Measurements from ENCODE around the gene SAMD15.

The SAMD15 gene

DNA sequence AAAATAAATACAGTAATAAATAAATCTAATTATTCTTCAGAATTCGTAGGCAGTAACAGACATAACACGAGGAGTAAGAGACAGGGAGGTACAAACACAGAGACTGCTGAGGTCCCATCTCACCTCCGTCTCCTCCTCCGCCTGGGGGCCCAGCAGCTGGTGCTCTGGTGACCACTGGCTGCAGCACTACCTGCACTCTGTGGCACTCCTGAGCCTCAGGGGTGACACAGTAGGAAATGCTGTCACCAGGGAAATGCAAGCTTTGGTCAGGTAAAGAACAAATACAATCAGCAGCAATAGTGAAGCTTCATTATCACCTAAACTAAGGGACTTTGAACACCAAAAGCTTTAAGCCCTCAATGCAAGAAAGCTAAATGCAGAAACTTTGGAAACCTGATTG lies 36.8 kb upstream of the SAMD15 start:
- H3F3A ChIP-seq (ENCODE audit: insufficient read depth): no peaks in the 10 kb centered on the region; the same call in none of the 2 replicates
- no peak overlapping the region for H3K9ac ChIP-seq (ENCODE audit: low read length)
- no peak overlapping the region for H3K27ac ChIP-seq (ENCODE audit: low read depth, low read length)
- no peaks in the 10 kb centered on the region for H3K79me2 ChIP-seq (ENCODE audit: insufficient read depth, low read length)
- no peak overlapping the region for H2AFZ ChIP-seq (ENCODE audit: low read depth, low read length, severe bottlenecking)
- H3K4me3 ChIP-seq (ENCODE audit: insufficient read depth, low read length, poor library complexity, severe bottlenecking): no peak overlapping the region
- H4K20me1 ChIP-seq (ENCODE audit: low read depth, low read length): no peaks in the 10 kb centered on the region
- TF ChIP-seq EZH2phosphoT487 (conservative IDR thresholded peaks at IDR 0.05; ENCODE audit: low read length): no peak
- TF ChIP-seq, protein P1, sequence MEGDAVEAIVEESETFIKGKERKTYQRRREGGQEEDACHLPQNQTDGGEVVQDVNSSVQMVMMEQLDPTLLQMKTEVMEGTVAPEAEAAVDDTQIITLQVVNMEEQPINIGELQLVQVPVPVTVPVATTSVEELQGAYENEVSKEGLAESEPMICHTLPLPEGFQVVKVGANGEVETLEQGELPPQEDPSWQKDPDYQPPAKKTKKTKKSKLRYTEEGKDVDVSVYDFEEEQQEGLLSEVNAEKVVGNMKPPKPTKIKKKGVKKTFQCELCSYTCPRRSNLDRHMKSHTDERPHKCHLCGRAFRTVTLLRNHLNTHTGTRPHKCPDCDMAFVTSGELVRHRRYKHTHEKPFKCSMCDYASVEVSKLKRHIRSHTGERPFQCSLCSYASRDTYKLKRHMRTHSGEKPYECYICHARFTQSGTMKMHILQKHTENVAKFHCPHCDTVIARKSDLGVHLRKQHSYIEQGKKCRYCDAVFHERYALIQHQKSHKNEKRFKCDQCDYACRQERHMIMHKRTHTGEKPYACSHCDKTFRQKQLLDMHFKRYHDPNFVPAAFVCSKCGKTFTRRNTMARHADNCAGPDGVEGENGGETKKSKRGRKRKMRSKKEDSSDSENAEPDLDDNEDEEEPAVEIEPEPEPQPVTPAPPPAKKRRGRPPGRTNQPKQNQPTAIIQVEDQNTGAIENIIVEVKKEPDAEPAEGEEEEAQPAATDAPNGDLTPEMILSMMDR (IDR thresholded peaks at IDR 0.05; ENCODE audit: insufficient read depth, low read length, poor library complexity, severe bottlenecking): no peak
- H3K36me3 ChIP-seq (ENCODE audit: low read length): no peaks in the 10 kb centered on the region
- H3K4me2 ChIP-seq (ENCODE audit: low read depth, low read length, poor library complexity, severe bottlenecking): no peak overlapping the region
- H3K9me2 ChIP-seq (replicated peaks; ENCODE audit: insufficient read depth, low read length): no peaks in the 10 kb centered on the region
- no peaks in the 10 kb centered on the region for H3K9me3 ChIP-seq (ENCODE audit: insufficient read depth, low read length)
- no peaks in the 10 kb centered on the region for H3K27me3 ChIP-seq (ENCODE audit: low read length)

DNA sequence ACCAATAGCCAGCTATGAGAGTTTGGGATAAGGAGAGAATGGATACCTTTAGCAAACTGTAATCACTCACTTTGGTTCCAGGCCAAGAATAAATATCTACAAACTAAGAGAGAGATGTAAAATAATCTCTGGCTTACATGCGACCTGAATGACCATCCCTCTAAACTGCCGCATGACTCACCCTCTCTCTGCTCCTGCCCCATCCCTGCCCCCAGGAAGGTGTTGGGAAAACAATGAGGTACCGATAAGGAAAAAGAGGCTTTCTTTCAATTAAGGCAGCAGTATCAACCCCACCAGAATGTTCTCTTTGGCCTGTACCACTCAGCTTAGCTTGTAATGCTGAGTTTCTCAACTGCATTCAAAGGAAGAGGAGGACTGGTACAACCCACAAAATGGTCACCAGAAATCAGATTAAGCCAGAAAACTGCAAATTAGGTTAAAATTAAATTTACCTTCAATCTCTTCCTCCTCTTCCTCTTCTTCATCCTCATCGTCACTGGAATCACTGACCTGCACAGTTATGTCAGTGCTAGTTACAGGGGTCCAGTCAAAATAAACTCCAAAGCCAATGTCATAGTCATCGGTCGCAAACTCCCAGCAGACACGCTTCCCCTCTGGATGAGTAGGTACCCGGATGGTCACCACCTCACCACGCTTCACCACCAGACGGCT lies 34.3 kb upstream of the SAMD15 start:
- H3K79me2 ChIP-seq (ENCODE audit: insufficient read depth, low read length): no peaks in the 10 kb centered on the region
- H3K4me3 ChIP-seq (ENCODE audit: insufficient read depth, low read length, poor library complexity, severe bottlenecking): no peak overlapping the region
- H4K20me1 ChIP-seq (ENCODE audit: low read depth, low read length): no peaks in the 10 kb centered on the region
- H3K27ac ChIP-seq (ENCODE audit: low read depth, low read length): no peak overlapping the region
- no peaks in the 10 kb centered on the region for H3K9me3 ChIP-seq (ENCODE audit: insufficient read depth, low read length)
- TF ChIP-seq, protein P1 (IDR thresholded peaks at IDR 0.05; ENCODE audit: insufficient read depth, low read length, poor library complexity, severe bottlenecking): no peak
- no peak for TF ChIP-seq EZH2phosphoT487 (conservative IDR thresholded peaks at IDR 0.05; ENCODE audit: low read length)
- H3F3A ChIP-seq (ENCODE audit: insufficient read depth): no peaks in the 10 kb centered on the region; the same call in 1 of the 2 replicates
- H3K36me3 ChIP-seq (ENCODE audit: low read length): no peaks in the 10 kb centered on the region
- no peak overlapping the region for H2AFZ ChIP-seq (ENCODE audit: low read depth, low read length, severe bottlenecking)
- H3K9ac ChIP-seq (ENCODE audit: low read length): no peak overlapping the region
- H3K4me2 ChIP-seq (ENCODE audit: low read depth, low read length, poor library complexity, severe bottlenecking): no peak overlapping the region
- no peaks in the 10 kb centered on the region for H3K27me3 ChIP-seq (ENCODE audit: low read length)
- no peaks in the 10 kb centered on the region for H3K9me2 ChIP-seq (replicated peaks; ENCODE audit: insufficient read depth, low read length)

DNA sequence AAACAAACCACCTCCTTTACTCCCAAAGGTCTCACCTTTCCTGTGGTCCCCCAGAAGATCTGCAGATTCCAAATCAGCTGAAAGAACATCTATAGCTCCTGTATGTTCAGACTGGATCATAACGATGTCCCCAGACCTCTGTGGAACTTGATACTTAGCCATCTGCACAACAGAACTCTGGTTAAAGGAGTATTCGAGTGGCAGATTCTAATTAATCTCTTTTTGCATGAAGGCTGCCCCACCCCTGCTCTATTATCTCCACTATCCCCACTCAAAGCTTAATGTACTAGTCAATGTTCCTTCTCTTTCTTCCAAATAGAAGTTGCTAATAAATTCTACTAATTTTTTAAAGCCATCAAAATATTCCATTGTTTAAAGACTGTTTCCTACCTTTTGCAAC lies 33.5 kb upstream of the SAMD15 start:
- Histone ChIP-seq H3K27me3 (ENCODE audit: low read length) (no peaks in the 10 kb centered on the region), H3K27ac (ENCODE audit: low read depth, low read length) (no peak overlapping the region), H3K9me3 (ENCODE audit: insufficient read depth, low read length) (no peaks in the 10 kb centered on the region), H3K9me2 (replicated peaks; ENCODE audit: insufficient read depth, low read length) (no peaks in the 10 kb centered on the region), H3K4me2 (ENCODE audit: low read depth, low read length, poor library complexity, severe bottlenecking) (no peak overlapping the region), H4K20me1 (ENCODE audit: low read depth, low read length) (no peaks in the 10 kb centered on the region), H3K9ac (ENCODE audit: low read length) (no peak overlapping the region), H3K36me3 (ENCODE audit: low read length) (no peaks in the 10 kb centered on the region), H3F3A (ENCODE audit: insufficient read depth) (no peaks in the 10 kb centered on the region; the same call in 1 of the 2 replicates), H3K4me3 (ENCODE audit: insufficient read depth, low read length, poor library complexity, severe bottlenecking) (no peak overlapping the region), H3K79me2 (ENCODE audit: insufficient read depth, low read length) (no peaks in the 10 kb centered on the region), H2AFZ (ENCODE audit: low read depth, low read length, severe bottlenecking) (no peak overlapping the region)
- TF ChIP-seq, protein P1 (IDR thresholded peaks at IDR 0.05; ENCODE audit: insufficient read depth, low read length, poor library complexity, severe bottlenecking): no peak
- TF ChIP-seq EZH2phosphoT487 (conservative IDR thresholded peaks at IDR 0.05; ENCODE audit: low read length): no peak

Data from SU-DHL-6 (cell line).